GM19397 (cell line): Measurements from ENCODE around the gene PCDHB3.
"Not testable (repeated sequence)": the region's sequence is repeated elsewhere in the genome, so short reads cannot be mapped to it uniquely, and the experiment has no call there.

Source experiments
- ATAC-seq: cut with Tn5 transposase; IDR thresholded peaks from one replicate; pipeline ENCODE4 v1.9.1; 2021; ENCODE audit warnings: mild to moderate bottlenecking, moderate library complexity; ENCODE audit not compliant: unreplicated experiment

The PCDHB3 gene

GRCh38 chr5:141135718-141136266, 35.5 kb downstream of the PCDHB3 start:
- no peak for ATAC-seq

GRCh38 chr5:141137346-141137745, 37.1 kb downstream of the PCDHB3 start:
- ATAC-seq = not testable (repeated sequence)

- no peak for ATAC-seq
Observed at GRCh38 chr5:141149812-141150211, 49.5 kb downstream of the PCDHB3 start, which contains the start of gene PCDHB6. PCDHB6 (plus strand) TSS chr5:141150057; CDS start chr5:141150258, 201 bp downstream.

- ATAC-seq = no peak
Observed at GRCh38 chr5:141150224-141150992, 50.1 kb downstream of the PCDHB3 start.

- ATAC-seq = no peak
Observed at GRCh38 chr5:141150993-141151325, 50.7 kb downstream of the PCDHB3 start.

- ATAC-seq = not testable (repeated sequence)
Observed at GRCh38 chr5:141151632-141152031, 51.4 kb downstream of the PCDHB3 start.

- not testable (repeated sequence) for ATAC-seq
Observed at GRCh38 chr5:141152096-141152495, 51.8 kb downstream of the PCDHB3 start.
